Stimulated activated naive CD8-positive, alpha-beta T cell treated with anti-CD3 and anti-CD28 coated beads, Interleukin-15, Interleukin-2, amounts not matched to agents 100 ng/mL and 50 ng/mL, for 24 hours (primary cell): ENCODE results near the gene DDC.
"Not testable (repeated sequence)": the region's sequence is repeated elsewhere in the genome, so short reads cannot be mapped to it uniquely, and the experiment has no call there.

Experiments
- H3K27ac Mint-ChIP-seq: one replicate; pipeline ENCODE4 v1.8.0; 2021; ENCODE audit warnings: mild to moderate bottlenecking, mixed read lengths
- H3K27me3 Mint-ChIP-seq: one replicate; pipeline ENCODE4 v1.8.0; 2021; ENCODE audit warnings: mixed read lengths
- H3K36me3 Mint-ChIP-seq: one replicate; pipeline ENCODE4 v1.8.0; 2021; ENCODE audit warnings: low read depth, mixed read lengths
- H3K4me1 Mint-ChIP-seq: one replicate; pipeline ENCODE4 v1.8.0; 2021; ENCODE audit warnings: low read depth, mixed read lengths
- H3K4me3 Mint-ChIP-seq: one replicate; pipeline ENCODE4 v1.8.0; 2021; ENCODE audit warnings: mild to moderate bottlenecking, mixed read lengths
- H3K9me3 Mint-ChIP-seq: one replicate; pipeline ENCODE4 v1.8.0; 2021; ENCODE audit warnings: mixed read lengths

DDC gene

DNA sequence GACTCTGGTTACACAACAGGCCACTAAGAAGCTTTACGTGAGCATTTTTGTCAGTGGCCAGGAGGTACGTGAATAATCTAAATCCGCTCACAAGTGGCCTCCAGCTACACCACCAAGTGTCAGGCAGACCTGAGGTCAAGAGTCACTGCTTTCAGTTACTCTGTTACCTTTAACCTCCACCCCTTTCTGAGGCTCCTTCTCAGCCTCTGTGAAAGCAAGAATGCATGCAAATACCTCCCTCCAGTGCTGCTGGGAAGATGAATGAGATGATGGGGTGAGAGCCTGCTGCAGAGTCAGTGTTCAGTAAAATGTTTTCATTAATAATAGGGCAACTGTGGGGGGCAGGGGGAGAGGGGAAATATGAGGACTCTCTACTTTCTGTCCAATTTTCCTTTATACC, 11.2 kb downstream of the DDC start:
- H3K27me3 Mint-ChIP-seq, result peaks cover 15% of the 10 kb centered on the region

DNA sequence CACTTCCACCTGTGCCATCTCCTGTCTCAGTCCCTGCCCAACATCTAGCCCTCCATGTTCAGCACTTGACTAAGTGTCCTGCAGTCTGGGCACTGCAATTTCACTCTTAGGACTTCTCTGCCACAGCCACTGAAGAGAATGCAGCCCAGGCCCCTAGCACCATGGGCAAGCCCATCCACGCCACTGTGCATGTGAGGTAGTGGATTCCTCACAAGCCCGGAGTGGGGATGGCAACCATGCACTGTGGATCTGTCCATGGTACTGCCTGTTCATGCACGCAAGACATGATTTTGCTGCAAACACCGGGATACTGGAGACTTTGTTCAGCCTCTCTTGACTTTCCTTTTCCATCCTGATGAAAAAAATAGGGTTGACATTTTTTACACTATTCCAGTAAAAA, 12.3 kb downstream of the DDC start:
- Mint-ChIP-seq H3K36me3 (no peaks in the 10 kb centered on the region), H3K9me3 (no peaks in the 10 kb centered on the region), H3K27ac (no peak overlapping the region), H3K4me1 (no peaks in the 10 kb centered on the region), H3K27me3 (peaks cover 10% of the 10 kb centered on the region), H3K4me3 (no peak overlapping the region)

More for the DNA sequence above, 11.2 kb downstream of the DDC start:
- no peaks in the 10 kb centered on the region for H3K36me3 Mint-ChIP-seq
- H3K9me3 Mint-ChIP-seq, result no peaks in the 10 kb centered on the region
- H3K4me3 Mint-ChIP-seq, result no peak overlapping the region
- no peaks in the 10 kb centered on the region for H3K4me1 Mint-ChIP-seq
- no peak overlapping the region for H3K27ac Mint-ChIP-seq

DNA sequence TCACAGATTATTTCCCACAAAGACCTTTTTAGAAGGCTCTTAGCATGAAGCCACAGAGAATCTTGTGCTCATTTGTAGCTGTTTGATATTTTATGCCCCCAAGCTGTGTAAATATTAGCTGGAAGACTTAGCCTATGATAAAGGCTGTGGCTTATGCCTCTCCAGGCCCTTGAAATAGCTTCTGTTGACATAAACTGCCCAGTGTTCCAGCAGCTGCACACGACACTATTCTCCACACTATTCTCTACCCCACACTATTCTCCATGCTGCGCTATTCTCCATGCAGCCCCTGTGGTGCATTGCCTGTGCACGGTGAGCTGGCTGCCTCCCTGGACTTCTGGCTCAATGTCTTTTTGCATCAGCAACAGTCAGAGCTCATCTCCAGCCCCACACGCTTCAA, 13.1 kb downstream of the DDC start:
- no peaks in the 10 kb centered on the region for H3K36me3 Mint-ChIP-seq
- peaks cover 6% of the 10 kb centered on the region for H3K27me3 Mint-ChIP-seq
- no peaks in the 10 kb centered on the region for H3K9me3 Mint-ChIP-seq
- no peak overlapping the region for H3K27ac Mint-ChIP-seq
- H3K4me3 Mint-ChIP-seq, result no peak overlapping the region
- H3K4me1 Mint-ChIP-seq, result no peaks in the 10 kb centered on the region

DNA sequence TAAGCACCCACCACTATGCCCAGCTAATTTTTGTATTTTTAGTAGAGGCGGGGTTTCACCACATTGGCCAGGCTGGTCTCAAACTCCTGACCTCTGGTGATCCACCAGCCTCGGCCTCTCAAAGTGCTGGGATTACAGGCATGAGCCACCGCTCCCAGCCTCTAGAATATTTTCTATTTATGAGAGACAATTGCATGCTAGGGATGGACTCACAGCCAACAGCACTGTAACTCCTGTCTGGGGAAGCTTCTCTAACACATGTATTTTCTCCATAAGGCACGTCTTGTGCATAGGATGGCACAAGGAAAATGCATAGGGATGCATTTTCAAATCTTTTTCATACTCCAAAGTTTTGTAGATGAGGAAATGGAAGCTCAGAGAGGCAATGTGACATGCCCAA, 19.6 kb downstream of the DDC start:
- H3K27ac Mint-ChIP-seq, H3K4me1 Mint-ChIP-seq, H3K9me3 Mint-ChIP-seq, H3K4me3 Mint-ChIP-seq, H3K27me3 Mint-ChIP-seq, H3K36me3 Mint-ChIP-seq: not testable (repeated sequence)

DNA sequence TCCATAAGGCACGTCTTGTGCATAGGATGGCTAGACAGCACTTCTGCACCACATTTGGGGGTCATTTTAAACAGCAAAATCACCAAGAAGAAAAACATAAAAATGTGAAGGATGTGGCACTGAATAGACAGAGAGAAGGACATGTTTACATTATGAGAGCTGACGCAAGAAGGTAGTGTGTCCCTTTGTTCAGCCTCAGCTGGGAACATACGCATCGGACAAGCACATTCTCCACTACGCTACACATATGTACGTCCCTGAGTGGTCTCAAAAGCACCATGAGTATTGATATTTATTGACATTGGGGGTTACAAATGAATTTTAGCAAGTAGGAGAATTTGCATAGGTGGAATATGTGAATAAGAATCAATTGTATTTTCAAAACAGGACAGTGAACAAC, 20.2 kb downstream of the DDC start:
- Mint-ChIP-seq H3K27ac (no peak overlapping the region), H3K9me3 (no peaks in the 10 kb centered on the region), H3K27me3 (no peaks in the 10 kb centered on the region), H3K4me3 (no peak overlapping the region), H3K36me3 (no peaks in the 10 kb centered on the region), H3K4me1 (no peaks in the 10 kb centered on the region)

DNA sequence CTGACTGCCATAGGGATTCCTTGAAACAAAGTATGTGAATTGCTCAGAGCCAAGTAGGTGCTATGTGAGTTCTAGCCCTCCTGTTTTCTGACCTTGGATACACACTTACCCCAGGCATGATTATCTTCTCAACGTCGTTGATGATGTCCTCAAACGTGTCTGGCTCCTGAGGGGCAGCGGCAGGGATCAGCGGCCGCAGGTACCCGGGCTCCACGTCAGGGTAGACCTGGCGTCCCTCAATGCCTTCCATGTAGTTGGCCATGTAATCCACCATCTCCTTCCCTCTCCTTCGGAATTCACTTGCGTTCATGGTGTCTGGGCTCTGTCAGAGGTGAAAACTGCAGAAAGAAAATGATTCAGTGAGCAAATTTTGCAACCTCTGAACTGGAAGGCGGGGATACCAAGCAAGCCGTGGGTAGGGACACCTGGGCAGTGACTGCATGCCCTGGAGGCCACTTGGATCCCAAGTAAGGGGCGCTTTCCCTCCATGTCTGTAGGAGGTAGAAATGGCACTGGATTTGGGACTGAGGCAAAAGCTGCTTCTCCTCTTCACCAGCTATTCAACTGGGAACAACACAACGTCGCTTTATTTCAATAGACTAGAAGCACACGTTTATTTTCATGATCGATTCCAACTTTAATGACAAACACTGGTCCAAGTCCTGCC, 21.3 kb downstream of the DDC start:
- H3K27ac Mint-ChIP-seq, result no peak overlapping the region
- no peaks in the 10 kb centered on the region for H3K4me1 Mint-ChIP-seq
- no peaks in the 10 kb centered on the region for H3K27me3 Mint-ChIP-seq
- H3K9me3 Mint-ChIP-seq, result no peaks in the 10 kb centered on the region
- H3K4me3 Mint-ChIP-seq, result no peak overlapping the region
- H3K36me3 Mint-ChIP-seq, result no peaks in the 10 kb centered on the region

DNA sequence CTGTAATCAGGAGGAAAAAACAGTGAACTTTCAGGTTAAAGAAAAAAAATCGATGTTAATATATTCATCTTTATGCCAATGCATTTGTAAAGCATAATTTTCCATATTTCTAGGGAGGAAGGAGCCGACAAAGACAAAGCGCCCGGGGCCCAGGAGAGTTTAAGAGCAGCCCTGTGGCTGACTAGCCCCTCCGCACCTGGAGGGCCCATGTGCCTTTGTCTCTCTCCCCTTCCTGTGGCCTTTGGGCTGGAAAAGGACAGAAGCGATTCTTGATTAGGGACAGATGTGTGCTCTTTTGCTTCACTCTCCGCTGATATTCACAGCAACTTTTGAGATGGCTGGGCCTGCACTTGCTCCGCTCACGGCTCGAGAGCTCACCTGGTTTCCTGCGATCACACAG, 23.1 kb downstream of the DDC start:
- no peaks in the 10 kb centered on the region for H3K36me3 Mint-ChIP-seq
- H3K4me1 Mint-ChIP-seq, result no peaks in the 10 kb centered on the region
- no peaks in the 10 kb centered on the region for H3K27me3 Mint-ChIP-seq
- H3K27ac Mint-ChIP-seq, result no peak overlapping the region
- H3K4me3 Mint-ChIP-seq, result no peak overlapping the region
- no peaks in the 10 kb centered on the region for H3K9me3 Mint-ChIP-seq

DNA sequence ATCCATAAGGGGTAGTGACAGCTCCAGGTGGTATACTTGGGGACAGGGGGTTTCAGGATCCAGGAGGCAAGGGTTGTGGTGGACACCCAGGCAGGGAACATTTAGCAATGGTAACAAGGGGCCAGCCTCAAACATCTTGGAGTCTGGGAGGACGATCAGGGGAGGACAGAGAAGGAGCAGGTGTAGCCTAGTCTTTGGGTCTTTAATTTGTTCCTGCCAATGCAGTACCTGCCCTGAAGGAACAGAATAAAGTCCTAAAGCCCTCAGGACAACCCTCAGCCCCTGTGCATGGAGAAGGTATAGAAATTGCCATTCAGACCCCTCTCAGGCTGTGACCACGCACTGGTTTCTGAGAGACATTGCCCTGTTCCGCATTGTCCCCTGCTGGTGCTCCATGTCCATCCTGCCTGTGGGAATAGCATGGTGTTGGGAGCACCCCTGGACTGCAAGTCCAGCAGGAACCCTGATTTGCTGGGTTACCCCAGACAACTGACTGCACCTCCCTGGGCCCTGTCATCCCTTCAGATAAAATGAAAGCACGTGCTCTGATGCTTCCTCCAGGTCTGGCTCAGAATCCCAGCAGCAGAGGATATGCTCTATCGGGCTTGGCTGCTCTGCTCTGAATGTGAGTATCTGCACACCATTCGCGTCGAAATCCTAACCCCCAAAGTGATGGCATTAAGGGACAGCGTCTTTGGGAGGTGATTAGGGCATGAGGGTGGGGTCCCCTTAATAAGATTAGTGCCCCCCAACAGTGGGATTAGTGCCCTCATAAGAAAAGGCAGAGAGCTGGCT, 24.2 kb downstream of the DDC start:
- Mint-ChIP-seq H3K36me3 (no peaks in the 10 kb centered on the region), H3K9me3 (no peaks in the 10 kb centered on the region), H3K4me1 (no peaks in the 10 kb centered on the region), H3K4me3 (no peak overlapping the region), H3K27me3 (no peaks in the 10 kb centered on the region), H3K27ac (no peak overlapping the region)

DNA sequence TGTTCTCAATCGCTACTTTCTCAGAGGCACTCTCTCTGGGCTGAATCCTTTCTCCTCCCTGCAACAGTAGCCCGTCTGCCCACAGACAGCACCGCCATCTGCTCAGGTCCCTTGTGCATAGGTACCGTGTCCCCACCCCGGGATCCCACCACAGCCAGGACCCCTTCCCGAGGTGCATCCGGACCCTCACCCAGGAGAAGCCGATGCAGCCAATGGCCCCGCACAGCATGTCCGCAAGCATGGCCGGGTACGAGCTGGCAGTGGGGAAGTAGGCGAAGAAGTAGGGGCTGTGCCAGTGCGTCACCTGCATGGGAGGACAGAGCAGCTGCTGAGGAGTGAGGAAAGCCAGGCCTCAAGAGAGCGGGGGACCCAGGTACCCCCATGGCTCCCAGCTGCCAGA, 25.5 kb downstream of the DDC start:
- no peaks in the 10 kb centered on the region for H3K27me3 Mint-ChIP-seq
- no peaks in the 10 kb centered on the region for H3K4me1 Mint-ChIP-seq
- no peak overlapping the region for H3K27ac Mint-ChIP-seq
- H3K4me3 Mint-ChIP-seq, result no peak overlapping the region
- no peaks in the 10 kb centered on the region for H3K36me3 Mint-ChIP-seq
- no peaks in the 10 kb centered on the region for H3K9me3 Mint-ChIP-seq

DNA sequence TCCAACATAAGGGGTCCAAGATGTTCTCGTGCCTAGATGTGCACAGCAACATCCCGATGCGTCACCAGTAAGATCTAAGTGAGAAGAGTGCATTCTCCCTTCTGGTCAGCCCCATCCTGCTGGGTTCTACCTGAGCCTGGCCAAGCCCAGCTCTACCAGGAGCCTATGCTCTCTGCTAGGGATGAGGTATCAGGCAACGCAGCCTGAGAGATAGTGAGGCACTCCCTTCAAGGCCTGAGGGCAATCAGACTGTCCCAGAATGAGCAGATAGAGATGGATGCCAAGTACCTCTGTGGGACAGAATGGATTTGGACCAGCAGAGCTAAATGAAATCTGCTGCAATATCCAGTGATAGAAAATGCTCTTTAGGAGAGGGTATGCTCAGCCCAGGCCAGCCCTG, 26.7 kb downstream of the DDC start:
- Mint-ChIP-seq H3K27me3 (no peaks in the 10 kb centered on the region), H3K4me1 (no peaks in the 10 kb centered on the region), H3K4me3 (no peak overlapping the region), H3K36me3 (no peaks in the 10 kb centered on the region), H3K9me3 (no peaks in the 10 kb centered on the region), H3K27ac (no peak overlapping the region)

DNA sequence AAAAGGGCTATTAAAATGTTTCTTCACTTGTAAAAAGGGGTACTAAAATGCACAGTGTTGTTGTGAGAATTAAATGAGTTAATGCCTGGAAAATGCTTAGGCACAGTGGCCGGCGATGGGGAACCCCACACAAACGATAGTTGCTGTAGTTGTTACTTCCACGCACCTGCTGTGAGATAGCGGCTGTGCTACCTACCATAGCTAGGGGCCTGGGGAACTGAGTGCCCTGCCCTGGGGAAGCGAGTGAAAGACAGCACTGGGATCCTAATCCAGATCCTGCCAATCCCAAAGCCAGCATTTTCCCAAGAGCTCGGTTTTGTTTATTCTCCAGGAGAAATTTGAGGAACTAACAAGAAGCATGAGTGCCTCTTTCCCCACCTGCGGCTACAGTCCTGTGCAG, 27.8 kb downstream of the DDC start:
- H3K4me3 Mint-ChIP-seq, result no peak overlapping the region
- no peak overlapping the region for H3K27ac Mint-ChIP-seq
- H3K9me3 Mint-ChIP-seq, result no peaks in the 10 kb centered on the region
- peaks cover 3% of the 10 kb centered on the region for H3K27me3 Mint-ChIP-seq
- no peaks in the 10 kb centered on the region for H3K4me1 Mint-ChIP-seq
- H3K36me3 Mint-ChIP-seq, result no peaks in the 10 kb centered on the region

DNA sequence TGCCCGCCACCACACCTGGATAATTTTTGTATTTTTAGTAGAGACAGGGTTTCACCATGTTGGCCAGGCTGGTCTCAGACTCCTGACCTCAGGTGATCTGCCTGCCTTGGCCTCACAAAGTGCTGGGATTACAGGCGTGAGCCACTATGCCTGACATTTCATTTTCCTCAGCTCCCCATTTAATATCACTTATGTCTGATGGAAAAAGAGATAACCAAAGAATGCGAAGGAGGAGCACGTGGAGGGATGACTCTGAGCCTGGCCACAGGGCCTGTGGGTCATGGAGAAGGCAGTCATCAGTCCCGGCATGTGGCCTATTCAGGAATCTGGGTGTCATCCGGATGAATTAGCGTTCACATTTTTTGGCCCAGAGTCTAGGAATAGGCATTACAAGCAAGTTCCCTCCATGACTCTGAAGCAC, 29.9 kb downstream of the DDC start:
- Mint-ChIP-seq H3K27me3 (peaks cover 12% of the 10 kb centered on the region), H3K4me1 (peaks cover 11% of the 10 kb centered on the region)
- H3K27ac Mint-ChIP-seq, H3K4me3 Mint-ChIP-seq, H3K9me3 Mint-ChIP-seq, H3K36me3 Mint-ChIP-seq: not testable (repeated sequence)

DNA sequence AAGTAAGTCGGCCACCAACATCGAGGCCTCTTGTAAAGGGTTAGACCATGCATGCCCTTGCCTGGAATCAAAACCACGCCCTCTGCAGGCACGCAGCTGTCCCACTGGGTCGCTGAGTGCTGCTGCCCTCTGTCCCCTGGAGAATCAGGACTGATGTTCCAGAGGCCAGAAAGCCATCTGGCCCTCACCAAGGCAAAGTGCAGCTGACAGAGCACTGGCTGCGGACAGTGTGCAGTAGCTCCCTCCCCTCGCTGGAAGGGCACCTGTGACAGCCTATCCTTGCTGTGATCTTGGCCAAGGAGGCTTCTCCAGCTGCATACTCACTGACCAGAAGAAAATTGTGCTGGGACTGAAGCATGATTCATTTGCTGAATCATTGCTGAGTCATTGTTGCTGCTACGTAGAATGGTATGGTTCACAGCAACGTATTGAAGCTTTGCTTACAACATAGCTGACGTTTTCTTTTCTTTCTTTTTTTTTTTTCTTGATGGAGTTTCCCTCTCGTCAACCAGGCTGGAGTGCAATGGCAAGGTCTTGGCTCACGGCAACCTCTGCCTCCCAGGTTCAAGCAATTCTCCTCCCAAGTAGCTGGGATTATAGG, 30.4 kb downstream of the DDC start:
- no peak overlapping the region for H3K4me3 Mint-ChIP-seq
- H3K4me1 Mint-ChIP-seq, result peaks cover 11% of the 10 kb centered on the region
- no peaks in the 10 kb centered on the region for H3K36me3 Mint-ChIP-seq
- H3K27me3 Mint-ChIP-seq, result peaks cover 12% of the 10 kb centered on the region
- H3K9me3 Mint-ChIP-seq, result no peaks in the 10 kb centered on the region
- H3K27ac Mint-ChIP-seq, result no peak overlapping the region

DNA sequence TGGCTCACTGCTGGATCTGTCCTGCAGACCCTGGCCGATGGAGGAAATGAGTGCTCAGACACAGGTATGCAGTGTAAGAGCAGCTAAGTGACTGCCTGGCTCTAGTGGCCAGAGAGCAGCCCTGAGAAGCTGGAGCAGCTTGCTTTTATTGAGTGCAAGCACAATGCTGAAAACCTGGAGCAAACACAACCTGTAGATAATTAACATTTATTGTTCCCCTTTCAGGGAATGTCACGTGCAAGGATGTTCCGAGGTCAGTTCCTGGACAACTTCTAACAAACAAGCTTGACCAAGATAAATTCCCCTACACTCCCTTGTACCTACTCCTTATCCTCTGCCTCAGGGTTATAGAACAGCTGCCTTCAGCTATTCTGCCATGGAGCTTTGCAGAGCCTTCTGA, 31.3 kb downstream of the DDC start:
- H3K4me3 Mint-ChIP-seq, result no peak overlapping the region
- no peaks in the 10 kb centered on the region for H3K36me3 Mint-ChIP-seq
- H3K4me1 Mint-ChIP-seq, result peaks cover 11% of the 10 kb centered on the region
- H3K27ac Mint-ChIP-seq, result no peak overlapping the region
- peaks cover 12% of the 10 kb centered on the region for H3K27me3 Mint-ChIP-seq
- no peaks in the 10 kb centered on the region for H3K9me3 Mint-ChIP-seq

DNA sequence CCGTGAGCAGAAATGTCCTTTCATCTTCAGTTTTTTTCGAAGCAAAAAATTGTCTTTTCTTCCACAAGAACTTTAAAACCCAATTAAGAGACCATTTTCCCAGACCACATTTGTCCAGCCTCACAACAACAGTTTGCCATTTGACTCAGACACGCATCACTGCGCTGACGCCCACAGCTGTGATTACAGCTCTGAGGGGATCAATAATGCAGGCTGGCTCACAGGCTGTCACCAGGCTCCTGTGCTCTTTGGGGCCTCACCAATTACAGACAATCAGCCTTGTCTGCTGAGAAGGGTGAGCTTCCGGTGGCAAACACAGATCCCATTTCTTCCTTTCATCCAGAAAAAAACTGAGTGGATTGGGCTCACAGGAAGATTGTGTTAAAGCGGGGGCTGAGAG, 33.3 kb downstream of the DDC start:
- no peak overlapping the region for H3K4me3 Mint-ChIP-seq
- peak overlapping the region; percentile 50 for H3K27ac Mint-ChIP-seq
- H3K9me3 Mint-ChIP-seq, result no peaks in the 10 kb centered on the region
- peaks cover 12% of the 10 kb centered on the region for H3K27me3 Mint-ChIP-seq
- H3K36me3 Mint-ChIP-seq, result no peaks in the 10 kb centered on the region
- peaks cover 11% of the 10 kb centered on the region for H3K4me1 Mint-ChIP-seq
